OCI-LY1 (cell line): ENCODE measurements around the gene DICER1.

Source experiments
- H2AFZ ChIP-seq: fragments of 200-600 bp; sonication (generic), shearing (Covaris generic); 2 replicates; pipeline ENCODE4 v1.6.0; 2014; ENCODE audit warnings: antibody characterized with exemption, mild to moderate bottlenecking, low read length
- H3F3A ChIP-seq: fragments of 200-600 bp; sonication (generic), shearing (Covaris generic); 2 replicates; pipeline ENCODE4 v1.6.0; 2014; ENCODE audit warnings: mild to moderate bottlenecking, antibody characterized with exemption, low read length, moderate library complexity; ENCODE audit not compliant: insufficient read depth
- H3K27ac ChIP-seq: fragments of 200-600 bp; sonication (generic); 2 replicates; pipeline ENCODE4 v1.5.1; 2014; ENCODE audit warnings: low read length, mixed run types, mild to moderate bottlenecking, low read depth; ENCODE audit not compliant: poor library complexity, severe bottlenecking
- H3K27me3 ChIP-seq: fragments of 200-600 bp; sonication (generic); 2 replicates; pipeline ENCODE4 v1.6.0; 2014; ENCODE audit warnings: antibody characterized with exemption, mild to moderate bottlenecking, low read length, moderate library complexity; ENCODE audit not compliant: insufficient read depth
- H3K36me3 ChIP-seq: fragments of 200-600 bp; sonication (generic); 2 replicates; pipeline ENCODE4 v1.6.1; 2014; ENCODE audit warnings: mild to moderate bottlenecking, antibody characterized with exemption, low read length, moderate library complexity, mixed read lengths; ENCODE audit not compliant: insufficient read depth
- H3K4me1 ChIP-seq: fragments of 200-600 bp; sonication (generic); 2 replicates; pipeline ENCODE4 v1.5.1; 2014; ENCODE audit warnings: mild to moderate bottlenecking, low read length, moderate library complexity; ENCODE audit not compliant: insufficient read depth, severe bottlenecking
- H3K4me2 ChIP-seq: fragments of 200-600 bp; sonication (generic), shearing (Covaris generic); 2 replicates; pipeline ENCODE4 v1.6.1; 2014; ENCODE audit warnings: low read length
- H3K4me3 ChIP-seq: fragments of 200-600 bp; sonication (generic); 2 replicates; pipeline ENCODE4 v1.5.1; 2014; ENCODE audit warnings: low read length, low read depth, mild to moderate bottlenecking, mixed read lengths; ENCODE audit not compliant: poor library complexity, severe bottlenecking
- H3K79me2 ChIP-seq: fragments of 200-600 bp; shearing (Covaris generic); 2 replicates; pipeline ENCODE4 v1.6.1; 2016; ENCODE audit warnings: mixed run types, low read length, mixed read lengths; ENCODE audit not compliant: insufficient read depth
- H3K9ac ChIP-seq: fragments of 200-600 bp; sonication (generic), shearing (Covaris generic); 2 replicates; pipeline ENCODE4 v1.6.1; 2014; ENCODE audit warnings: mild to moderate bottlenecking, low read length, mixed read lengths
- H3K9me2 ChIP-seq: fragments of 200-600 bp; sonication (generic), shearing (Covaris generic); 2 replicates; pipeline ENCODE4 v1.6.1; 2014; ENCODE audit warnings: low read depth, mild to moderate bottlenecking, low read length, mixed read lengths
- H3K9me3 ChIP-seq: fragments of 200-600 bp; shearing (Covaris generic); 2 replicates; pipeline ENCODE4 v1.6.1; 2014; ENCODE audit warnings: low read length, mixed read lengths
- H4K20me1 ChIP-seq: fragments of 200-600 bp; sonication (generic), shearing (Covaris generic); 2 replicates; pipeline ENCODE4 v1.6.0; 2016; ENCODE audit warnings: mild to moderate bottlenecking, low read length; ENCODE audit not compliant: insufficient read depth
- CTCF ChIP-seq: fragments of 200-600 bp; sonication (generic), shearing (Covaris generic); IDR thresholded peaks from 2 replicates; pipeline ENCODE4 v1.5.1; 2017; ENCODE audit warnings: mild to moderate bottlenecking, antibody characterized with exemption, low read length, moderate library complexity, mixed read lengths
- EZH2 ChIP-seq: fragments of 200-600 bp; sonication (generic), shearing (Covaris generic); IDR thresholded peaks from 2 replicates; pipeline ENCODE4 v1.8.0; 2017; ENCODE audit warnings: borderline replicate concordance, mixed run types, mild to moderate bottlenecking, antibody characterized with exemption, low read length, moderate library complexity, mixed read lengths

Gene DICER1

GRCh38 chr14:95153866-95154265 lies 3.5 kb downstream of the DICER1 start:
- H2AFZ ChIP-seq, result no peak overlapping the region
- no peaks in the 10 kb centered on the region for H3F3A ChIP-seq
- no peaks in the 10 kb centered on the region for H3K9me3 ChIP-seq
- no peak overlapping the region for H3K27ac ChIP-seq
- peaks cover 77% of the 10 kb centered on the region for H3K79me2 ChIP-seq
- H3K9ac ChIP-seq, result no peak overlapping the region
- no peak overlapping the region for H3K4me2 ChIP-seq
- peaks cover 37% of the 10 kb centered on the region for H3K4me1 ChIP-seq
- no peaks in the 10 kb centered on the region for H3K27me3 ChIP-seq
- no peaks in the 10 kb centered on the region for H4K20me1 ChIP-seq
- TF ChIP-seq CTCF, result no peak
- no peak for TF ChIP-seq EZH2
- H3K4me3 ChIP-seq, result no peak overlapping the region
- no peaks in the 10 kb centered on the region for H3K9me2 ChIP-seq
- 0 out of 2 replicates have a peak, but pooled peaks cover 3% of the 10 kb centered on the region for H3K36me3 ChIP-seq

- no peak overlapping the region for H3K27ac ChIP-seq
- H3K4me2 ChIP-seq, result no peak overlapping the region
- H3K4me1 ChIP-seq, result peaks cover 27% of the 10 kb centered on the region
- no peaks in the 10 kb centered on the region for H3K9me2 ChIP-seq
- H3K9ac ChIP-seq, result no peak overlapping the region
- no peak overlapping the region for H2AFZ ChIP-seq
- H3K4me3 ChIP-seq, result no peak overlapping the region
- no peaks in the 10 kb centered on the region for H4K20me1 ChIP-seq
- no peaks in the 10 kb centered on the region for H3K27me3 ChIP-seq
- H3K79me2 ChIP-seq, result peaks cover 89% of the 10 kb centered on the region
- no peaks in the 10 kb centered on the region for H3K9me3 ChIP-seq
- H3K36me3 ChIP-seq, result 0 out of 2 replicates have a peak, but pooled peaks cover 5% of the 10 kb centered on the region
- TF ChIP-seq EZH2, result no peak
- TF ChIP-seq CTCF, result no peak
- H3F3A ChIP-seq, result no peaks in the 10 kb centered on the region
These were observed 5.8 kb downstream of the DICER1 start for GRCh38 chr14:95151561-95151960.

GRCh38 chr14:95150910-95151309 lies 6.4 kb downstream of the DICER1 start:
- Histone ChIP-seq H3K79me2 (peaks cover 83% of the 10 kb centered on the region), H3K9me3 (no peaks in the 10 kb centered on the region), H3K9me2 (no peaks in the 10 kb centered on the region), H3K4me2 (no peak overlapping the region), H3K4me3 (no peak overlapping the region), H3K27me3 (no peaks in the 10 kb centered on the region), H3K36me3 (peaks cover 11% of the 10 kb centered on the region), H3F3A (no peaks in the 10 kb centered on the region), H3K9ac (no peak overlapping the region), H3K27ac (no peak overlapping the region), H3K4me1 (peaks cover 22% of the 10 kb centered on the region), H2AFZ (no peak overlapping the region), H4K20me1 (no peaks in the 10 kb centered on the region)
- no peak for TF ChIP-seq CTCF
- no peak for TF ChIP-seq EZH2
